Esophagus muscularis mucosa (tissue), 3 donors: ENCODE data around the gene CACNA2D3.

Experiments
- POLR2A ChIP-seq: fragments of 450-650 bp; IDR thresholded peaks from one replicate; pipeline ENCODE4 v1.6.1; 2017; ENCODE audit warnings: antibody characterized with exemption, moderate library complexity, mild to moderate bottlenecking, low read depth
- TF ChIP-seq, protein P1 (sequence below), 3 experiments: fragments of 200-600 bp in 2 of 3; fragments of 450-650 bp in 1 of 3; sonication (generic) in 2 of 3; IDR thresholded peaks; one replicate each; pipeline ENCODE4 v1.5.1; 2017 to 2019; ENCODE audit warnings: antibody characterized with exemption in 3 of 3, mild to moderate bottlenecking in 2 of 3, moderate library complexity in 1 of 3

DNA sequence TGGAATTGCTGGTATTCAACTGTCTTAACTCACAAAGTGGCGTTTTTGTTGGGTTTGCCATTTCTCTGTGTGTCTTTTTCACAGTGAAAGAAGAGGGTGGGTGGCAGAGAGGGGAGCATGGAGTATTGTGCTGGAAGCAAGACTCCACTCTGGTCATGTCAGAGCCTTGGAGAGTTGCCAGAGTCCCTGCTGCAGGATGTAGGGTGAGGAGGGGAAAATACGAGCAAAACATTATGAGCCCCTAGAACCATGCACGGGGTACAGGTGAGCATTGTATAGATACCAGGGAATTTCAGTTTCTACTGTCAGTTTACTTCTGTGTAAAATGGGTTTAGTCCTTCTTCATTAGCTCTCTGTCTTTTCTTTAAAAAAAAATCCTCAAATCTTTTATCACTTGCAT, 249.9 kb downstream of the CACNA2D3 start:
- TF ChIP-seq, protein P1, sequence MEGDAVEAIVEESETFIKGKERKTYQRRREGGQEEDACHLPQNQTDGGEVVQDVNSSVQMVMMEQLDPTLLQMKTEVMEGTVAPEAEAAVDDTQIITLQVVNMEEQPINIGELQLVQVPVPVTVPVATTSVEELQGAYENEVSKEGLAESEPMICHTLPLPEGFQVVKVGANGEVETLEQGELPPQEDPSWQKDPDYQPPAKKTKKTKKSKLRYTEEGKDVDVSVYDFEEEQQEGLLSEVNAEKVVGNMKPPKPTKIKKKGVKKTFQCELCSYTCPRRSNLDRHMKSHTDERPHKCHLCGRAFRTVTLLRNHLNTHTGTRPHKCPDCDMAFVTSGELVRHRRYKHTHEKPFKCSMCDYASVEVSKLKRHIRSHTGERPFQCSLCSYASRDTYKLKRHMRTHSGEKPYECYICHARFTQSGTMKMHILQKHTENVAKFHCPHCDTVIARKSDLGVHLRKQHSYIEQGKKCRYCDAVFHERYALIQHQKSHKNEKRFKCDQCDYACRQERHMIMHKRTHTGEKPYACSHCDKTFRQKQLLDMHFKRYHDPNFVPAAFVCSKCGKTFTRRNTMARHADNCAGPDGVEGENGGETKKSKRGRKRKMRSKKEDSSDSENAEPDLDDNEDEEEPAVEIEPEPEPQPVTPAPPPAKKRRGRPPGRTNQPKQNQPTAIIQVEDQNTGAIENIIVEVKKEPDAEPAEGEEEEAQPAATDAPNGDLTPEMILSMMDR (IDR thresholded peaks at IDR 0.05) = no peak
- no peak for TF ChIP-seq POLR2A
